ENCODE results near the gene PNPLA7. TPM values are rescaled to one million over a fixed set of nuclear protein-coding genes. Genes with fewer than 3 reads are reported as not detected.
"Not testable (repeated sequence)": the region's sequence is repeated elsewhere in the genome, so short reads cannot be mapped to it uniquely, and the experiment has no call there.

PNPLA7 gene
- total RNA-seq, 1 donor from 2014 or later: 2.4 TPM

DNA sequence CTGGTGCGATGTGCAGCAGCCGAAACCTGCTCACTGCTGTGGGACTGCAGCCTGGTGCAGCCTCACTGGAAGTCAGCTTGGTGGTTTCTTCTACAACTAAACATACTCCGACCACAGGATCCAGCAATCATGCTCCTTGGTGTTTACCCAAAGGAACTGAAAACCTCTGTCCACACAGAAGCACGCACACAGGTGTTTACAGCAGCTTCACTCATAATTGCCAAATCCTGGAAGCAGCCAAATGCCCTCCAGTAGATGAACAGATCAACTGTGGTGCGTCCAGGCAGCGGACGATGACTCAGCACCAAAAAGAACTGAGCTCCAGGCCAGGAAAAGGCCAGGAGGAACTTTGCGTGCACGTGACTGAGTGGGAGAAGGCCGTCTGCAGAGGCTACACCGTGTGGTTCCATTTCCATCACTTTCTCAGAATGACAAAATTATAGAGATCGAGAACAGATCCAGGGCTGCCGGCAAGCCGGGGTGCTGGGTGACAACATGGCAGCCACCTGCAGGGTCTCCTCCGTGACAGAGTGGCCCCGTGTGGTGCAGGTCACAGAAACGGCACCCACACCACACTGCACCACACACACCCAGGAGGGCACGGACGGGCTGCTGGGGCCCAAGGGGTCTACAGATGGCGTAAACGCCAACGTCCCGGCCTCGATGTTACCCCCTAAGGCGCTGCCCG, 68.0 kb downstream of the PNPLA7 start:
- DNase-seq (ENCODE audit: extremely low read depth, low read depth, low spot score): peak; percentile 29

GRCh38 chr9:137480686-137481683, 69.2 kb downstream of the PNPLA7 start:
- DNase-seq (ENCODE audit: extremely low read depth, low read depth, low spot score): no peak

DNA sequence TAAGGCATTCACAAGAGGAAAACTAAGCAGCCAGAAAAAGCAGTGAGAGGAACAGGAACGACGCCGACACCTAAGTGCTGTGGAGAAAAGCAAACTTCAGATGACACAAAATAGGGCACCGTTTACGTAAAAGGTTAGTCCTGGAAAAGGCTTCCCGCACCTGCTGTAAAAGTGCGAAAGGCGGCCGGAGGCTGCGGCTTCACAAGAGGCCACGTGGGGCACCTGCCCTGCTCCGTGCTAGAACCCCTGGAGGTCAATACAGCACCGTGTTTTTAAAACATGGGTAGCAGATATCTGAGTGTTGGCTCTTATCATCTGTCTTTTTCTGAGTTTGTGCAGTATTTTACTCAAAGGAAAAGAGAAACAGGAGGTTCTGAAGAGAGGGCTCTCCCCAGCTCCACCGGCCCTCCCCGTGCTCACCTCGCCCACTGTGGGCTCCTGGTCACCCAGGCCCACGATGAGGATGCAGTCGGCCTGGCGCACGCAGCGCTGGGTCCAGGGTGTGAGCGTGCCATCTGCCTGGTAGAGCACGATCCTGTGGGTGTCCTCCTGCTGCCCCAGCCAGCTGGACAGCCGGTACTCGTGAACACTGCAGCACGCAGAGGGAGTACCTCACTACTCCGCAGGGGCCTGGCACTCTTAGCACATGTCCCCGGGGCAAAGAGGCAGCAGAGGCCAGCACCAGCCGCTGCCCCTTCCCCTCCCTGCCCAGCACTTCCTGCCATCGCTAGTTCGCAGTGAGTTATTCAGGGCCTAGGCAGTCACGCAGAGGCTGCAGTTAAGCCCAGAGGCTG, 70.1 kb downstream of the PNPLA7 start:
- no peak for DNase-seq (ENCODE audit: extremely low read depth, low read depth, low spot score)

- no peak for DNase-seq (ENCODE audit: extremely low read depth, low read depth, low spot score)
These were observed 71.0 kb downstream of the PNPLA7 start for GRCh38 chr9:137478962-137479861.

GRCh38 chr9:137478613-137478961, 71.6 kb downstream of the PNPLA7 start:
- no peak for DNase-seq (ENCODE audit: extremely low read depth, low read depth, low spot score)

GRCh38 chr9:137477778-137478612, 72.2 kb downstream of the PNPLA7 start:
- no peak for DNase-seq (ENCODE audit: extremely low read depth, low read depth, low spot score)

DNA sequence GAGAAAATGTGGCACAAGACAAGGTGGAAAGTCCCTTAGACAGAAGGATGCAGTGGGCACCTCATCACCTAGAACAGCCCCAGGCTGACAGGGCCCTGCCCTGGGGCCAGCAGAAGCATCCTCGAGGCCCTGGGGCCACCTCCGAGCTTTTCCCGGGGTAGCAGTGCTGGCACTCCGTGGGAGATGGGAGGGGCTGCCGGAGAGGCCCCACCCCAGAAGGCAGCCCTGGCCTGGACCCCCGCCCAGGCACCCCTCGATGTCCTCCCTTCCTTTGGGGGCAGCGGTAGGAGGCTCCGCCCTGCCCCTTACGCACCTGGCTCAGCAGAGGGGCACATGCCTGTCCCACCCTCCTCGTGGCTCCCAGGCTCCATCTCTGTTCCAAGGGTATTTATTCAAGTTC, 73.3 kb downstream of the PNPLA7 start:
- DNase-seq (ENCODE audit: extremely low read depth, low read depth, low spot score): no peak

- DNase-seq (ENCODE audit: extremely low read depth, low read depth, low spot score): no peak
These were observed 74.5 kb downstream of the PNPLA7 start for GRCh38 chr9:137475666-137476065.

DNA sequence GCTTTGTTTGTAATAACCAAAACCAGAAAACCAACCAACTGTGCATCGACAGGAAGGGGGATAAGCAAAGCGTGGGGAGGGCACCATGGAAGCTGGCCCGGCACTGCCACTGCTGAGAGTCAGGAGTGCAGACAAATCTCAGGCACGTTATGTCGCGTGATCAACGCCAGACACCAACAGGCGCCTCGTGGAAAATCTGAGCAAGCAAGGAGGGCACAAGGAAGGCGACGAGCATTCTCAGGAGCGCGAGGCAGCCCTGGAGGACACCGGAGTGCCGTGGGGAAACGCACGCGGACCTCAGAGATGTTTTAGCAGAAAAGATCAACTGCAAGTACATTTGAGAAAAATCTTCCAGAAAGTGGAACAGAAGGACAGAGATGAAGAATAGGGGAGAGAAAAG, 75.9 kb downstream of the PNPLA7 start:
- DNase-seq (ENCODE audit: extremely low read depth, low read depth, low spot score): no peak

DNA sequence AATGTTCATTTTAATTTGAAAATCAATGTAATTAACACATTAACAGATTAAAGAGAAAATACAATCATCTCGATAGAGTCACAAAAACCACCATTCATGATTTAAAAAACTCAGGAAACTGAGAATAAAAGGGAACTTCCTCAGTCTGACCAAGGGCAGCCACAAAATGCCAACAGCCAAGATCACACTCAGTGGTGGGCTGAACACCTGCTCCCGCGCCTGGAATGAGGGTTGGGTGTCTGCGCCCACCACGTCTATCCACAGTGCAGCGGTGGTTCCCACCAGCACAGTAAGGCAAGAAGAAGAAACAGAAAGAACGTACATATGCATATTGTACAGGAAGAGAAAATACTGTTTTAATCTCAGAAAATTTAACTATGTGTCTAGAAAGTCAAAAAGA, 79.4 kb downstream of the PNPLA7 start:
- DNase-seq (ENCODE audit: extremely low read depth, low read depth, low spot score): no peak

DNA sequence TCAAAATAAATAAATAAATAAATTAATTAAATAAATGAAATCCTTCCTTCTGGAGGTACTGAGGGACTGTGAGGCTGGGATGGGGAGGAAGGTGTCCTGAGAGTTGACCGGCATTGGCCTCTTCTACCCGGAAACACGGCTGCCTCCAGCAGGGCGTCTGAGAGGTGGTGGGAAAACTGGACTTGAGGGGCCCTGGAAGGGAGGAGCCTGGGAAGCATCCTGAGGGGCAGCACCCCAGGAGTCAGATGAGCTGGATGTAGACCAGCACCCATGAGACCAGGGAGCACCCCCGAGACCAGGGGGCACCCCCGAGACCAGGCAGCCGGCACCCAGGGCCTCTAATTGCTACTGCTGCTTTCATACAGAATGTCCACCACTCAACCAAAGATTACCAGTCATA, 82.3 kb downstream of the PNPLA7 start:
- DNase-seq (ENCODE audit: extremely low read depth, low read depth, low spot score): no peak

GRCh38 chr9:137467161-137467581, 83.0 kb downstream of the PNPLA7 start:
- DNase-seq (ENCODE audit: extremely low read depth, low read depth, low spot score): no peak

DNA sequence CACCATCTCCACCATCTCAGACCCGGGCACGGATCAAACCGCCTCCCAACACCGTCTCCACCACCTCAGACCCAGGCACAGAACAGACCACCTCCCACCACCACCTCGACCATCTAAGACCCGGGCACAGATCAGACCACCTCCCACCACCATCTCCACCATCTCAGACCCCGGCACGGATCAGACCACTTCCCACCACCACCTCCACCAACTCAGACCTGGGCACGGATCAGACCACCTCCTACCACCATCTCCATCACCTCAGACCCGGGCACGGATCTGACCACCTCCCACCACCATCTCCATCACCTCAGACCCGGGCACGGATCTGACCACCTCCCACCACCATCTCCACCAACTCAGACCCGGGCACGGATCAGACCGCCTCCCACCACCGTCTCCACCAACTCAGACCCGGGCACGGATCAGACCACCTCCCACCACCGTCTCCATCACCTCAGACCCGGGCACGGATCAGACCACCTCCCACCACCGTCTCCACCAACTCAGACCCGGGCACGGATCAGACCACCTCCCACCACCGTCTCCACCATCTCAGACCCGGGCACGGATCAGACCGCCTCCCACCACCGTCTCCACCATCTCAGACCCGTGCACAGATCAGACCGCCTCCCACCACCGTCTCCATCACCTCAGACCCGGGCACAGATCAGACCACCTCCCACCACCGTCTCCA, 83.7 kb downstream of the PNPLA7 start:
- DNase-seq (ENCODE audit: extremely low read depth, low read depth, low spot score): not testable (repeated sequence)

DNA sequence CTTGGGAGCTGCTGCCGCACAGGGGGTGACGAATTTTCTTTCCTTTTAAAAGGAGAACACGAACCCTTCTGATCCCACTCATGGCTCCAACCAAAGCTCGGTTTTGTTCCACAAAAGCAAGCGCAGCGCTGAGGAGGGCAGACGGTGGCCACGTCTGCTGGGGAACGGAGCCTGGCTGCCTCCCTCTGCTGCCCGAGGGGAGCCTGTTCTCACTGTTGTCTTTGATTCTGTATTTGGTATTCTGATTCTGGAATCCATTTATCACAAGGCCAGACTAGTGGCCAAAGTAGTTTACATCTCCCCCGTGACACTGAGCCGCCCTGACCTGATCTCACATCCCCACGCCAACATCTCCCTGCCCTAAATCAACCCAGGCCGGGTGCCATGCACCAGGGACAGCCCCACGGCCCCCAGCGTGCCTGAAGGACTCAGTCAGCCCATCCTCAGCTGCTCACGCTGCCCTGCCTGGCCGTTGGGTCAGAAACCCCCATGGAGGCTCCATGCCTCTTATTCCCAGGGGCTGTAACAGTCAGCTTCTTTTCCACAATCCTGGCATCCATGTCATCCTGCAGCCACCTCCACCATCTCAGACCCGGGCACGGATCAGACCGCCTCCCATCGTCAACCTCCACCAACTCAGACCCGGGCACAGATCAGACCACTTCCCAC, 84.3 kb downstream of the PNPLA7 start:
- DNase-seq (ENCODE audit: extremely low read depth, low read depth, low spot score): no peak

DNA sequence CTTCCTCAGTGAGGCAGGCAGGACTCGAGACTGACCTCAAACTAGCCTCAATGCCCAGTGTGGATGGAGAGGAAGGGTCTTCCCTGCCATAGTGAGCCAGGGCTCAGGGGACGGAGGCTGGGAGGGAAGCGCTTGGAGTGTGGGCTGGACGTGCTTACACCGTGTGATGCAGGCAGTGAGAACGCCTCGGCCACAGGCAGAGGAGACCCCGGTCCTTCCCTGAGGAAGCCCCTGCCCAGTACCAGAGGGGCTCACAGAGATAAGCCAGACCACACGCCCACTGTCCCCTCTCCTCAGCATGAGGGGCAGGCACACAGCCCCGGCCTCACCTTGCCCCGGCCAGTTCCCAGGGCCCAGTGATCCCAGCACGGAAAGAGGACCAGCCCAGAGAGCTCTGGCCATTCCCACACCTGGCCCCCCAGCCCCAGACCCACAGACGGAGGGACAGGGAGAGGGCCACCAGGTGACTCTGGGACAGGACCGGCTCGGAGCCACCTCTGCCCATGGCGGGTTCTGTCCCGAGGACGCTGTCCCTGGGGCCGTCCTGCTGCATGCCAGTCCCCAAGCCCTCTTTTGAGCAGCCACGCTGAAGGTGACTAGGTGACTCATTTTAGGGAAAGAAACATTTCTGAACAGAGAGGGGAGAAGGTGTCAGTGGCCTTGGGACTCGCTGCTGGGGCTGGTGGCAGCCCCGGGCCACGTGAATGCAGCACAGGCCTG, 85.0 kb downstream of the PNPLA7 start:
- DNase-seq (ENCODE audit: extremely low read depth, low read depth, low spot score): no peak

DNA sequence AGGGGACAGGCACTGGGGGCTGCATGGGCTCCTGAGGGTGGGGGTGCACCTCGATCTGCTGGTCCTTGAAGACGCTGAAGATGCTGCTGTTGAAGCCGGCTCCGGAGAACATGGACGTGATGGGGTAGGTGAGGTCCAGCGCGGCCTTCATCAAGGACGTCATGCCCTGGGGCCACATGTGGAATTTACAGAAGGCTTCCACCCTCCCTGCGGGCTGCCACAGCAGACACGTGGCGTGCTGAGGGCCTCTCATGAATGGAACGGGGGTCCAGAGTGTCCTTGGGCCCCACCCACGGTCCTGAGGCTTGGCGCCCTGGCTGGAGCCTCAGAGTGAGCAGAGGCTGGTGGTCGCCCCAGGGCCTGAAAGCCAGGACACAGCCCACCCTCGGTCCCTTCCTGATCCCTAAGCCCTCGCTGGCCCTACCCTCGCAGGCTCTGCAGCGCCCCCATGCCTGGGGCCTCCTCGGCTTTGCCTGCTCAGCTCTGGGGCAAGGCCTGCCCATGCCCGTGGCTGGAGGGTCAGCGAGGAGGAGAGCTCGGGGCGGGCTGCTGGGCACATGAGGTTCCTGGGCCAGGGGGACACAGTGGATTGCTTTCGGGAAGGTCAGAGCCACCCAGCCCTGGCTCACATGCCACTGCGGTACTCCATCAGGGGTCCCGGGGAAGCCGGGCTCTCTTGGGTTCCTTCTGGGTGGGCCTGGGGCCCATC, 85.8 kb downstream of the PNPLA7 start:
- DNase-seq (ENCODE audit: extremely low read depth, low read depth, low spot score): no peak

GRCh38 chr9:137463931-137464290, 86.3 kb downstream of the PNPLA7 start:
- no peak for DNase-seq (ENCODE audit: extremely low read depth, low read depth, low spot score)
